ENCODE results near the gene CMPK1. TPM values are rescaled to one million over a fixed set of nuclear protein-coding genes. Genes with fewer than 3 reads are reported as not detected.
A peak's percentile ranks its signal among the peaks of the same experiment; 100 is the strongest.

Gene CMPK1
- polyA plus RNA-seq, 1 donor from 2014 or later, result 117 TPM

DNA sequence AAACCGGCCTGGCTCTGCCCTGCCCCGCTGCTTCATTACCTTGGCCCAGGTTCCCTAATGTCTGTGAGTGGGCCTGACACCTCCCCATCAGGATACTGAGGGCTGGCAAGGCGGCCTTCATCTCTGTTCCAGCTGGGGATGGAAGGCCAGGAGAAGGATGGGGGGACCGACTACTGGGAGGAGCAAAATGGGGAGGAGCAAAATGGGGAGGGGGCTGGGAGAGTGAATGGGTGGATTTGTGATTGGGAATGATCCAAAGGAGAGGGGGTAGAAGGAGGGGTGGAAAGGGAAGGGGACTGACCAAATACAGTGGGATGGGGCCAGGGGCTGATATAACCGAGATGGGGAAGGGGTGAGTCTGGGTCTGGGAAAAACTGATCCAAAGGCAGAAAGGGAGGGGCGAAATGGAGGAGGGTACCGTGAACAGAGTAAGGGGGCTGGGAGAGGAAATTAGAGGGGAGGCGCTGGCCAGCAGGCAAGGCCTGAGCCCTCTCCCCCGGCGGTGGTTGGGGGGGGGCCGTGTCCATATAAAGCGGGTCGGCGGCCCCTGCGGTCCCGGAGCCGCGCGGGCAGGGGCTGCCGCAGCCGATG is 82.2 kb downstream of the CMPK1 start, which contains the start of gene FOXE3:
Gene FOXE3 (plus strand): TSS at position 558 of the 591 bp plus-strand sequence. CDS start 31 bp downstream, at position 589.
- no peak for TF ChIP-seq RAD21 (conservative IDR thresholded peaks at IDR 0.05)
- peak; percentile 30 for TF ChIP-seq EZH2 (IDR thresholded peaks at IDR 0.05; ENCODE audit: borderline replicate concordance, insufficient read depth, low read length, poor library complexity, severe bottlenecking)
- Histone ChIP-seq H3K9me2 (ENCODE audit: insufficient read depth, low read length) (no peaks in the 10 kb centered on the region), H3K27me3 (ENCODE audit: insufficient read depth, low read depth, low read length) (peaks cover 65% of the 10 kb centered on the region), H2AFZ (ENCODE audit: low read depth, low read length) (no peak within 1 kb of the TSS), H3K4me2 (ENCODE audit: low read length) (no peak within 1 kb of the TSS), H4K20me1 (ENCODE audit: insufficient read depth) (no peaks in the 10 kb centered on the region), H3K9me3 (ENCODE audit: low read length) (no peaks in the 10 kb centered on the region), H3K36me3 (ENCODE audit: insufficient read depth, low read length) (no peaks in the 10 kb centered on the region), H3K9ac (ENCODE audit: low read length) (no peak within 1 kb of the TSS), H3K79me2 (replicated peaks; ENCODE audit: insufficient read depth, low read length) (no peaks in the 10 kb centered on the region), H3K4me3 (ENCODE audit: low read length) (peak within 1 kb of the TSS; percentile 61), H3K27ac (ENCODE audit: low read length) (no peak within 1 kb of the TSS), H3F3A (ENCODE audit: insufficient read depth, low read length, poor library complexity, severe bottlenecking) (no peaks in the 10 kb centered on the region)

DNA sequence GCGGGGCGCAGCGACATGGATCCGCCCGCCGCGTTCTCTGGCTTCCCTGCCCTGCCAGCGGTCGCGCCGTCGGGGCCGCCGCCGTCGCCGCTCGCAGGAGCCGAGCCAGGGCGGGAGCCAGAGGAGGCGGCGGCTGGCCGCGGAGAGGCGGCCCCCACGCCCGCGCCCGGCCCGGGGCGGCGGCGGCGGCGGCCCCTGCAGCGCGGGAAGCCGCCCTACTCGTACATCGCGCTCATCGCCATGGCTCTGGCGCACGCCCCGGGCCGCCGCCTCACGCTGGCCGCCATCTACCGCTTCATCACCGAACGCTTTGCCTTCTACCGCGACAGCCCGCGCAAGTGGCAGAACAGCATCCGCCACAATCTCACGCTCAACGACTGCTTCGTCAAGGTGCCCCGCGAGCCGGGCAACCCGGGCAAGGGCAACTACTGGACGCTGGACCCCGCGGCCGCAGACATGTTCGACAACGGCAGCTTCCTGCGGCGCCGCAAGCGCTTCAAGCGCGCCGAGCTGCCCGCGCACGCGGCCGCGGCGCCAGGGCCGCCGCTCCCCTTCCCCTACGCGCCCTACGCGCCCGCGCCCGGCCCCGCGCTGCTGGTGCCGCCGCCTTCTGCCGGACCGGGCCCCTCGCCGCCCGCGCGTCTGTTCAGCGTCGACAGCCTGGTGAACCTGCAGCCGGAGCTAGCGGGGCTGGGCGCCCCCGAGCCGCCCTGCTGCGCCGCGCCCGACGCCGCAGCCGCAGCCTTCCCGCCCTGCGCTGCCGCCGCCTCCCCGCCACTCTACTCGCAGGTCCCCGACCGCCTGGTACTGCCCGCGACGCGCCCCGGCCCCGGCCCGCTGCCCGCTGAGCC is 83.0 kb downstream of the CMPK1 start:
- Histone ChIP-seq H3K27me3 (ENCODE audit: insufficient read depth, low read depth, low read length) (peaks cover 72% of the 10 kb centered on the region), H3K79me2 (replicated peaks; ENCODE audit: insufficient read depth, low read length) (no peaks in the 10 kb centered on the region), H3K9ac (ENCODE audit: low read length) (no peak overlapping the region), H3K9me3 (ENCODE audit: low read length) (no peaks in the 10 kb centered on the region), H3F3A (ENCODE audit: insufficient read depth, low read length, poor library complexity, severe bottlenecking) (no peaks in the 10 kb centered on the region), H3K27ac (ENCODE audit: low read length) (no peak overlapping the region), H4K20me1 (ENCODE audit: insufficient read depth) (no peaks in the 10 kb centered on the region), H3K4me2 (ENCODE audit: low read length) (no peak overlapping the region), H2AFZ (ENCODE audit: low read depth, low read length) (no peak overlapping the region), H3K36me3 (ENCODE audit: insufficient read depth, low read length) (no peaks in the 10 kb centered on the region), H3K9me2 (ENCODE audit: insufficient read depth, low read length) (no peaks in the 10 kb centered on the region), H3K4me3 (ENCODE audit: low read length) (peak overlapping the region; percentile 61)
- TF ChIP-seq, protein P1, sequence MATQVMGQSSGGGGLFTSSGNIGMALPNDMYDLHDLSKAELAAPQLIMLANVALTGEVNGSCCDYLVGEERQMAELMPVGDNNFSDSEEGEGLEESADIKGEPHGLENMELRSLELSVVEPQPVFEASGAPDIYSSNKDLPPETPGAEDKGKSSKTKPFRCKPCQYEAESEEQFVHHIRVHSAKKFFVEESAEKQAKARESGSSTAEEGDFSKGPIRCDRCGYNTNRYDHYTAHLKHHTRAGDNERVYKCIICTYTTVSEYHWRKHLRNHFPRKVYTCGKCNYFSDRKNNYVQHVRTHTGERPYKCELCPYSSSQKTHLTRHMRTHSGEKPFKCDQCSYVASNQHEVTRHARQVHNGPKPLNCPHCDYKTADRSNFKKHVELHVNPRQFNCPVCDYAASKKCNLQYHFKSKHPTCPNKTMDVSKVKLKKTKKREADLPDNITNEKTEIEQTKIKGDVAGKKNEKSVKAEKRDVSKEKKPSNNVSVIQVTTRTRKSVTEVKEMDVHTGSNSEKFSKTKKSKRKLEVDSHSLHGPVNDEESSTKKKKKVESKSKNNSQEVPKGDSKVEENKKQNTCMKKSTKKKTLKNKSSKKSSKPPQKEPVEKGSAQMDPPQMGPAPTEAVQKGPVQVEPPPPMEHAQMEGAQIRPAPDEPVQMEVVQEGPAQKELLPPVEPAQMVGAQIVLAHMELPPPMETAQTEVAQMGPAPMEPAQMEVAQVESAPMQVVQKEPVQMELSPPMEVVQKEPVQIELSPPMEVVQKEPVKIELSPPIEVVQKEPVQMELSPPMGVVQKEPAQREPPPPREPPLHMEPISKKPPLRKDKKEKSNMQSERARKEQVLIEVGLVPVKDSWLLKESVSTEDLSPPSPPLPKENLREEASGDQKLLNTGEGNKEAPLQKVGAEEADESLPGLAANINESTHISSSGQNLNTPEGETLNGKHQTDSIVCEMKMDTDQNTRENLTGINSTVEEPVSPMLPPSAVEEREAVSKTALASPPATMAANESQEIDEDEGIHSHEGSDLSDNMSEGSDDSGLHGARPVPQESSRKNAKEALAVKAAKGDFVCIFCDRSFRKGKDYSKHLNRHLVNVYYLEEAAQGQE (IDR thresholded peaks at IDR 0.05; ENCODE audit: borderline replicate concordance), result no peak
- TF ChIP-seq SMC3 (conservative IDR thresholded peaks at IDR 0.05; ENCODE audit: poor library complexity) (no peak), EZH2 (IDR thresholded peaks at IDR 0.05; ENCODE audit: borderline replicate concordance, insufficient read depth, low read length, poor library complexity, severe bottlenecking) (no peak), POLR2AphosphoS5 (IDR thresholded peaks at IDR 0.05) (no peak), EP300 (conservative IDR thresholded peaks at IDR 0.05; ENCODE audit: poor library complexity, severe bottlenecking) (no peak), MXI1 (conservative IDR thresholded peaks at IDR 0.05; ENCODE audit: poor library complexity, severe bottlenecking) (no peak), RAD21 (conservative IDR thresholded peaks at IDR 0.05) (no peak), TAF1 (IDR thresholded peaks at IDR 0.05; ENCODE audit: low read depth) (no peak)
- TF ChIP-seq, protein P2, sequence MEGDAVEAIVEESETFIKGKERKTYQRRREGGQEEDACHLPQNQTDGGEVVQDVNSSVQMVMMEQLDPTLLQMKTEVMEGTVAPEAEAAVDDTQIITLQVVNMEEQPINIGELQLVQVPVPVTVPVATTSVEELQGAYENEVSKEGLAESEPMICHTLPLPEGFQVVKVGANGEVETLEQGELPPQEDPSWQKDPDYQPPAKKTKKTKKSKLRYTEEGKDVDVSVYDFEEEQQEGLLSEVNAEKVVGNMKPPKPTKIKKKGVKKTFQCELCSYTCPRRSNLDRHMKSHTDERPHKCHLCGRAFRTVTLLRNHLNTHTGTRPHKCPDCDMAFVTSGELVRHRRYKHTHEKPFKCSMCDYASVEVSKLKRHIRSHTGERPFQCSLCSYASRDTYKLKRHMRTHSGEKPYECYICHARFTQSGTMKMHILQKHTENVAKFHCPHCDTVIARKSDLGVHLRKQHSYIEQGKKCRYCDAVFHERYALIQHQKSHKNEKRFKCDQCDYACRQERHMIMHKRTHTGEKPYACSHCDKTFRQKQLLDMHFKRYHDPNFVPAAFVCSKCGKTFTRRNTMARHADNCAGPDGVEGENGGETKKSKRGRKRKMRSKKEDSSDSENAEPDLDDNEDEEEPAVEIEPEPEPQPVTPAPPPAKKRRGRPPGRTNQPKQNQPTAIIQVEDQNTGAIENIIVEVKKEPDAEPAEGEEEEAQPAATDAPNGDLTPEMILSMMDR (IDR thresholded peaks at IDR 0.05; ENCODE audit: poor library complexity, severe bottlenecking), result no peak
